DMS53 (cell line): ENCODE results near the gene GFOD1.
"Not testable (repeated sequence)": the region's sequence is repeated elsewhere in the genome, so short reads cannot be mapped to it uniquely, and the experiment has no call there.

Source experiments
- DNase-seq: peaks from one replicate; lab custom pipeline; 2025; lab: John Stamatoyannopoulos, UW

The GFOD1 gene

DNA sequence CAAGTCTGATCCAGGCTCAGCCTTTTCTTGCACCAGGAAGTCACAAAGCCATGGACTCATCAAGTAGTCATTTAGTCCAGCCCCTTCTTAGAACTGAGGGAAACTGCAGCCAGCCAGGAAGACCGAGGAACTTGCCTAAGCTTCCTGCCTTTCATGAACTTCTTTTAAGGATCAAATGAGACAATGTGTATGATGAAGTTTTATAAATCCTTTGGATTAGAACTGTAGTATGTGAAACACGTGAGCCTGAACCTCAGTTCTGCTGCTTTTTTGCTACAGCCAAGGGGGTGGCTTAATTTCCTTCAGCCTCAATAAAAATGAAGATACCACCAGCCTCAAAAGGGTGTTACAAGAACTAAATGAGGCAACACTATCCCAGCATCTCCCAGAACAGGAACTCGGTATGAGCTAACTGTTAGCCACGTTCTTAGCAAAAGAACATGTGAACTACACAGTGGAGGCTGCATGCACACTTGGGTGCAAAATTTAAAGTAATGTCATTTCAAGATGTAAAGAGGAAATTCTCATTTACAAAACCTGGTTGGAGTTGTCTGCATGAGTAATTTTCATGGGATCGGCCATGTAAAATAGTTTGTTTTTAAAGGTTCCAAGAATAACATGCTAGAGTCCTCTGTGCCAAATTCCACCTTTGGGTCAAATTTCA, 83.0 kb downstream of the GFOD1 start:
- DNase-seq = no peak

DNA sequence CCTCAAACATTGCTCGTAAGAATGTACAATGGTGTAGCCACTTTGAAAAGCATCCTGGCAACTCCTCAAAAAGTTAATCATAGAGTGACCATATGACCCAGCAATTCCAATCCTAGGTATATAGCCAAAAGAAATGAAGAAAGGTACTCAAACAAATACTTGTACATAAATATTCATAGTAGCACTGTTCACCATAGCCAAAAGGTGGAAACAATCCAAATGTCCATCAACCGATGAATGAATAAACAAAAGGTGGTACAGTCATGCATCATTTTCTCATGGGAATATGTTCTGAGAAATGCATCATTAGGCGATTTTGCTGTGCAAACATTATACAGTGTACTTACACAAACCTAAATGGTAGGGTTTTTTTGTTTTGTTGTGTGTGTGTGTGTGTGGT, 84.7 kb downstream of the GFOD1 start:
- DNase-seq = no peak

- DNase-seq = peak; percentile 82
Measured at GRCh38 chr6:13400772-13401171, 86.6 kb downstream of the GFOD1 start.

- no peak for DNase-seq
Measured at GRCh38 chr6:13398421-13398994, 88.9 kb downstream of the GFOD1 start.

DNA sequence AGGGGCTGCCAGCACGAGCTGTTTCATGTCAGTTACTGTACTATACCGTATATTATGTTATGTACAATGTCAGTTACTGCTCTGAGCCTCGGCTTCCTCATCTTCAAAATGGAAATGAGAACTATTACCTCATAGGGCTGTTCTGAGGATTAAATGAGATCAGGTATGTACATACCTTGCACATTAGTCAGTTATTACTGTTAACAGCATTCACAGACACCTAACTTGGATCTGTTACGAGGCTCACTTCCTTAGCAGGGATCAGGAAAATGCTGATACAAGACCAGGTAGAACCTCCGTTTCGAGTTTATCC, 89.4 kb downstream of the GFOD1 start:
- no peak for DNase-seq

- DNase-seq = no peak
Measured at GRCh38 chr6:13397359-13398068, 89.9 kb downstream of the GFOD1 start.

DNA sequence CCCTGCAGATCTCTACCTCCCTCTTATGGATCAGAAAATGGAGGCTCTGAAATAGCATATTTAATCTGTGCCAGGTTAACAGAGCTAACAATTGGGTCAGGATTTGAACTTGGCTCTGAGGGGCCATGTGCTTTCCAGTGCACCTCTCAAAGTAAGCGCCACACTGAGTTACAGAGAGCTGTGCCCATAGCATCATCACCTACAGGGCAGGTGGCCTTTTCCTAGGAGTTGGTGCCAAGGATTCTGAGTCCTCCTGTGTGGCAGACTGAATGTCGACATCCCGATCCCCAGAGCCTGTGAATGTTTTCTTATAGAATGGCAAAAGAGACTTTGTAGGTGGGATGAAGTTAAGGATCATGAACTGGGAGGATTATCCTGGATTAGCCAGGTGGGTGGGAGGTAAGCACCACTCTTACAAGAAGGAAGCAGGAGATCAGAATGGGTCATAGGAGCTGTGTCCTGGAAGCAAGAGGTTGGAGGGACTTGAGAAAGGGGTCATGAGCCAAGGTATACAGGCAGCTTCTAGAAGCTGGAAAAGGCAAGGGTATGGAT, 91.1 kb downstream of the GFOD1 start:
- no peak for DNase-seq

DNA sequence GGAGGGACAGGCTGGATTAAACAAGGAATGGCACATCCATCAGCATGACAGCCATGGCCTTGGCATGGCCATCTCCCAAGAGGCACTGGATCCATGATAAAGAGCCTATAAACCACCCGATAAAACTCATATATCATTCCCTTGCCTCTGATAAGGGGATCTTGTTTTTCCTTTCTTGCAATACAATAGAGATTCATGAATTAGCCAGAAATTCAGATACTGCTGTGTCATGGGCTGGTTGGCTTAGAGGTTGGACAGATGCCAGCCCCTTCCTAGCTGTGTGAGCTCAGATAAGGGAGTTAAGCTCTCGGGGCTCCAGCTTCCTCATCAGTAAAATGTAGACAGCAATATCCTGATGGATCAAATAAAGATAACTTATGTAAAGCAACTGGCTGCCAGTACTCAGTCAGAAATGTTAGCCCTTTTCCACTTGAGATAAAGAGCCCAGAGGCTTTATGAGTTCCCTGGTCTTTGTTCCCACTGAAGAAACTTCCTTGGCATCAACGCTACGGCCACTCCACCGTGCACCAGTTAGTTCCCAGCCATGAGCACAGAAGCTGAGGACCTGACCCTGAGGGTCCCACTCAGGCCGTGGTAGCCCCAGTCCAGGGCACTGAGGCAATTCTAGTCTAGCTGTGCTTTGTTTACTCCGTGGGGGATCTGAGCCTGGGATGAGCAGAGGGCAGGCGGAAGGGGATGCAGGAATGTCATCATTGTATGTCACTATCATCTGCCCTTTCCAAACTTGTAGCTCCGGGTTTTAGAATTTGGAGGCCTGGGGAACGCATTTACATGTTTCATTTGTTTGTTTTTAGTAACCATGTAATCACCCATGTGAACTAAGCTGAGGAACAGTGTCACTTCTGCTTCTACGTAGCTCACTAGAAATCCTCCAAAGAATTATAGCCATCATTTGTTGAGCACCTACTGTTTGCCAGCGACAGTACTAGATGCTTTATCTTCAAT, 91.8 kb downstream of the GFOD1 start:
- DNase-seq = peak; percentile 33

- no peak for DNase-seq
Measured at GRCh38 chr6:13392462-13392861, 94.9 kb downstream of the GFOD1 start.

DNA sequence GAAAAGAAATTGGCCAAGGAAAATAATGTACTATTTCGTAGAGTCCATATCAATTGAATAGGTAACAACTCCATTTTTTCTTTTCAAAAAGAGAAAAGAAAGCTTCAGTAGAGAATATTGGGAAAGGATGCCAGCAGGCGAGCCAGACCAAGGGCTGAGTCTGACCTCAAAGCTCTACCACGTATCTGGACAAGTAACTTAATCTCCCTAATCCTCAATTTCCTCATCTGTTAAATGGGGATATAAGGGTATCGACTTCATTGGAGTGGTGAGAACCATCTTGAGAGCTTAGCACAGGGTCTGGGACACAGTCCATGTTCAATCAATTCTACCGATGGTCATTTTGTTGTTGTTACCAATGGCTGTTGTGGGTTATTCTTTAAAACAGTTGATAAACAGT, 95.9 kb downstream of the GFOD1 start:
- no peak for DNase-seq

GRCh38 chr6:13390658-13391057, 96.7 kb downstream of the GFOD1 start:
- no peak for DNase-seq

DNA sequence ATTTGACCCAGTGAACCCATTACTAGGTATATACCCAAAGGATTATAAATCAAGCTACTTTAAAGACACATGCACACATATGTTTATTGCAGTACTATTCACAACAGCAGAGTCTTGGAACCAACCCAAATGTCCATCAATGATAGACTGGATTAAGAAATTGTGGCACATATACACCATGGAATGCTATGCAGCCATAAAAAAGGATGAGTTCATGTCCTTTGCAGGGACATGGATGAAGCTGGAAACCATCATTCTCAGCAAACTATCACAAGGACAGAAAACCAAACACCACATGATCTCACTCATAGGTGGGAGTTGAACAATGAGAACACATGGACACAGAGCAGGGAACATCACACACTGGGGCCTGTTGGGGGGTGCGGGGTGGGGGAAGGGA, 98.2 kb downstream of the GFOD1 start:
- DNase-seq = not testable (repeated sequence)

DNA sequence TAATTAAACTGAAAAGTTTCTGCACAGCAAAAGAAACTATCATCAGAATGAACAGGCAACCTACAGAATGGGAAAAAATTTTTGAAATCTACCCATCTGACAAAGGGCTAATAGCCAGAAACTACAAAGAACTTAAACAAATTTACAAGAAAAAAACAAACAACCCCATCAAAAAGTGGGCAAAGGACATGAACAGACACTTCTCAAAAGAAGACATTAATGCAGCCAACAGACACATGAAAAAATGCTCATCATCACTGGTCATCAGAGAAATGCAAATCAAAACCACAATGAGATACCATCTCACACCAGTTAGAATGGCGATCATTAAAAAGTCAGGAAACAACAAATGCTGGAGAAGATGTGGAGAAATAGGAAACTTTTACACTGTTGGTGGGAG, 98.6 kb downstream of the GFOD1 start:
- DNase-seq = not testable (repeated sequence)

DNA sequence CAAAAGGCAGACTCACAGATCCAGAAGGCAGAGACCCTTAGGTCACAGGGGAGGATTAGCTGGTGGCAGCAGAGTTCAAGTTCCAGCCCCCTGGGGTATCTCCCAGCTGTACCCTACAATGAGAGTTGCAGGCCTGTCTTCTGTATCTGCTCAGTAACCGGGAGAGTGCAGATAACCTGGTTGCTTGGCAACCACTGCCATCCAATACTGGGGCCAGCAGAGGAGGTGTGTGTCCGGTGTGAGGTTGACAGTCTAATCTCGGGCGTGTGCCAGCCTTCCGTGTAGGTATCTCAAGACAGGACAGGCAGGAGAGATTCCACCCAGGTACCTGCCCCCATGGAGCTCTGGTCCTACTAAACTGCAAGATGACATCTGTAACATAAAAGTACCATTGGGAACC, 102.4 kb downstream of the GFOD1 start:
- DNase-seq = no peak

DNA sequence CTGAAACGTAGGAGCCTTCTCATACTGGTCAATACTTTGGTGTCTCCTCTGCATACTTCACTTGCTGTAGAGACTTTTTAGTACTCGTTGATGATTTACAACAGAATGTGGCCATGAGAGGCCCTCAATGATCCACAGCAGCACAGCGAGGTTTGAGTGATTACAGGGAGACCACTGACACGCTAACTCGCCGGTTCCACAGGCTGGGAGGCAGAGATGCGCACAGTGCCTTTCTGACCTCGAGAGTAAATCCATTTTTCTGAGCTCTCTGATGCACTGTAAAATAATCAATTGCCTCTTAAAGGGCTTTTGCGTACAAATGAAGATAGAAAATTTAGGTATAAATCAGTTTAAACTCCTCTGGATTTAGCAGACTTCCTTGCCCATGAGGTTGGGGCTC, 102.9 kb downstream of the GFOD1 start:
- no peak for DNase-seq

- DNase-seq = peak; percentile 36
Measured at GRCh38 chr6:13383328-13384163, 103.9 kb downstream of the GFOD1 start.

DNA sequence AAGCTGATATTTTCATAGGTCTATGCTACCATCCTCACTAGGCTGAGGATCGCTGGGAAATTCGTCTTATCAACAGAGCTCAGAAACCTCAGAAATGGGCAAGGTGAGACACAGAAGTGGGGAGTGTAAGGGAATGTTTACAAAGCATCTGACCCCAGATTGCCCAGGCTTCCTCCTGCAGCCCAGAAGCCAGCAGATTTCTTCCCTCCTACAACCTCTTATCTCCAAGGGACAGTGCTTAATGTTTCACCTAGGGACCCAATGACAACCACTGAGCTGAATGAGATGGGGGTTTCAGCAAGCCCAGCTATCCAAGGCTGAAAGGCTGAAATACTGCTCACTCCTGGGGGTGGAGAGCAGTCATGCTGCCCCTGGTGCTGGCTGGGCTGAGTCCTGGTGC, 106.6 kb downstream of the GFOD1 start:
- DNase-seq = no peak

GRCh38 chr6:13378669-13379590, 108.5 kb downstream of the GFOD1 start:
- DNase-seq = peak; percentile 82

- DNase-seq = no peak
Measured at GRCh38 chr6:13377054-13377758, 110.2 kb downstream of the GFOD1 start.
